HCT116 (cell line): ENCODE measurements around the gene PPP1R16B. TPM values are rescaled to one million over a fixed set of nuclear protein-coding genes. Genes with fewer than 3 reads are reported as not detected.

Source experiments
- ATAC-seq: fragments of 200-7000 bp; cut with Tn5 transposase; 2 replicates; pipeline ENCODE4 v1.9.1; 2020; ENCODE audit warnings: mild to moderate bottlenecking, moderate library complexity
- BruUV-seq: library from RNA; stranded (reverse); fragments of 400-500 nt; replicated peaks from 2 replicates; lab custom pipeline; 2021; lab: Mats Ljungman, UMichigan
- CTCF ChIA-PET: fragments of 300-600 bp; sonication (Branson Sonifier 250); formaldehyde crosslinking; loops from one replicate; lab custom pipeline; 2021; ENCODE audit warnings: antibody characterized with exemption; lab: Charles Lee
- POLR2A ChIA-PET: fragments of 300-600, 350-600 bp; sonication (Branson Sonifier 250); formaldehyde crosslinking; loops from one replicate; lab custom pipeline; 2021; ENCODE audit warnings: antibody characterized with exemption; lab: Charles Lee
- RAD21 ChIA-PET, 2 experiments: fragments of 300-600 bp; sonication (Branson Sonifier 250); formaldehyde crosslinking; loops; one replicate each; lab custom pipeline; 2023; ENCODE audit warnings: low total read pairs in 2 of 2; ENCODE audit not compliant: uncharacterized antibody in 2 of 2, unreplicated experiment in 2 of 2, low non-redundant PET in 1 of 2; lab: Charles Lee
- DNase-seq: peaks from one replicate; pipeline ENCODE4 v3.0.0-alpha.2; 2010; ENCODE audit warnings: low read depth, low spot score
- H2AFZ ChIP-seq: fragments of 200-600 bp; shearing (Covaris generic), sonication (generic); 2 replicates; pipeline ENCODE4 v1.6.1; 2017; ENCODE audit warnings: low read depth, mixed run types, mixed read lengths, antibody characterized with exemption, low read length; ENCODE audit not compliant: poor library complexity, severe bottlenecking
- H3K27ac ChIP-seq: 2 replicates; pipeline ENCODE4 v1.5.1; 2012; ENCODE audit warnings: low read depth, low read length
- H3K27me3 ChIP-seq: fragments of 200-600 bp; sonication (generic); 2 replicates; pipeline ENCODE4 v1.6.1; 2016; ENCODE audit warnings: mixed run types, low read length, mixed read lengths; ENCODE audit not compliant: insufficient read depth
- H3K36me3 ChIP-seq, 2 experiments: fragments of 200-500 bp in 1 of 2; fragments of 200-600 bp in 1 of 2; sonication (Bioruptor generic) in 1 of 2; sonication (generic) in 1 of 2; 2 replicates each; pipeline versions ENCODE4 v1.5.1 to v1.6.1; 2014 to 2016; ENCODE audit warnings: low read length in 2 of 2, inconsistent platforms in 1 of 2, mixed read lengths in 1 of 2, mixed run types in 1 of 2; ENCODE audit not compliant: insufficient read depth in 2 of 2, control insufficient read depth in 1 of 2
- H3K4me1 ChIP-seq, 2 experiments: fragments of 200-600 bp in 1 of 2; sonication (generic) in 1 of 2; 2 replicates each; pipeline versions ENCODE4 v1.5.1 to v1.6.1; 2012 to 2017; ENCODE audit warnings: low read length in 2 of 2, inconsistent platforms in 1 of 2, mild to moderate bottlenecking in 1 of 2, mixed read lengths in 1 of 2, mixed run types in 1 of 2, moderate library complexity in 1 of 2; ENCODE audit not compliant: insufficient read depth in 2 of 2, control insufficient read depth in 1 of 2
- H3K4me2 ChIP-seq: fragments of 200-600 bp; sonication (generic); 2 replicates; pipeline ENCODE4 v1.6.1; 2017; ENCODE audit warnings: mixed run types, low read length, mixed read lengths
- H3K4me3 ChIP-seq, 2 experiments: fragments of 200-600 bp in 1 of 2; sonication (generic) in 1 of 2; replicated peaks in 1 of 2; 2 replicates each; pipeline ENCODE4 v1.5.1; 2011 to 2016; ENCODE audit warnings: low read length in 2 of 2, control low read depth in 1 of 2, low read depth in 1 of 2, mild to moderate bottlenecking in 1 of 2, mixed read lengths in 1 of 2, mixed run types in 1 of 2
- H3K79me2 ChIP-seq: fragments of 200-600 bp; sonication (generic); 2 replicates; pipeline ENCODE4 v1.6.1; 2017; ENCODE audit warnings: mild to moderate bottlenecking, mixed run types, low read length, moderate library complexity, mixed read lengths; ENCODE audit not compliant: insufficient read depth
- H3K9ac ChIP-seq: fragments of 200-600 bp; sonication (generic); 2 replicates; pipeline ENCODE4 v1.6.1; 2016; ENCODE audit warnings: low read length, mixed read lengths
- H3K9me2 ChIP-seq: fragments of 200-600 bp; sonication (generic), shearing (Covaris generic); 2 replicates; pipeline ENCODE4 v1.6.1; 2017; ENCODE audit warnings: mixed run types, mild to moderate bottlenecking, moderate library complexity; ENCODE audit not compliant: insufficient read depth
- H3K9me3 ChIP-seq, 2 experiments: fragments of 200-500 bp in 1 of 2; fragments of 200-600 bp in 1 of 2; sonication (Bioruptor generic) in 1 of 2; sonication (generic) in 1 of 2; 2 replicates each; pipeline ENCODE4 v1.6.1; 2014 to 2017; ENCODE audit warnings: low read length in 2 of 2, mixed read lengths in 2 of 2, inconsistent platforms in 1 of 2, low read depth in 1 of 2, mild to moderate bottlenecking in 1 of 2, mixed run types in 1 of 2, moderate library complexity in 1 of 2; ENCODE audit not compliant: control insufficient read depth in 1 of 2, insufficient read depth in 1 of 2
- H4K20me1 ChIP-seq: fragments of 200-600 bp; sonication (generic), shearing (Covaris generic); 2 replicates; pipeline ENCODE4 v1.6.1; 2017; ENCODE audit warnings: mixed run types, mild to moderate bottlenecking, moderate library complexity; ENCODE audit not compliant: insufficient read depth
- CEBPB ChIP-seq: IDR thresholded peaks from 2 replicates; pipeline ENCODE4 v1.6.1; 2012; ENCODE audit warnings: low read depth
- CTCF ChIP-seq, 3 experiments: fragments of 200-600 bp in 1 of 3; sonication (generic) in 1 of 3; IDR thresholded peaks in 2 of 3; conservative IDR thresholded peaks in 1 of 3; 2 replicates each; pipeline ENCODE4 v1.5.1; 2012 to 2017; ENCODE audit warnings: low read depth in 2 of 3, low read length in 2 of 3, antibody characterized with exemption in 1 of 3, borderline replicate concordance in 1 of 3, control low read depth in 1 of 3, mild to moderate bottlenecking in 1 of 3, mixed read lengths in 1 of 3, mixed run types in 1 of 3, moderate library complexity in 1 of 3; ENCODE audit not compliant: insufficient read depth in 1 of 3
- JUND ChIP-seq: IDR thresholded peaks from 2 replicates; pipeline ENCODE4 v1.6.1; 2012
- SP1 ChIP-seq: IDR thresholded peaks from 2 replicates; pipeline ENCODE4 v1.6.1; 2012; ENCODE audit warnings: low read depth
- SRF ChIP-seq: IDR thresholded peaks from 2 replicates; pipeline ENCODE4 v1.6.1; 2012; ENCODE audit warnings: low read depth
- ZBTB33 ChIP-seq: IDR thresholded peaks from 2 replicates; pipeline ENCODE4 v1.6.1; 2011; ENCODE audit warnings: mild to moderate bottlenecking, low read length, moderate library complexity; ENCODE audit not compliant: insufficient replicate concordance; ENCODE audit errors: extremely low read depth
- intact Hi-C: fragments of 100-400 bp; cut with micrococcal nuclease; formaldehyde crosslinking; loops from 2 replicates; pipeline ENCODE4 v1.10.0; 2022
- total RNA-seq: library from RNA; stranded (reverse); gene quantifications from one replicate; pipeline ENCODE4 v1.2.1, GENCODE V29; 2021; ENCODE audit not compliant: unreplicated experiment
- TF ChIP-seq, protein P1 (sequence below): IDR thresholded peaks from 2 replicates; pipeline ENCODE4 v1.6.1; 2012; ENCODE audit warnings: low read depth

The PPP1R16B gene
- total RNA-seq, 1 experiment from 2014 or later, result 0.52 TPM

DNA sequence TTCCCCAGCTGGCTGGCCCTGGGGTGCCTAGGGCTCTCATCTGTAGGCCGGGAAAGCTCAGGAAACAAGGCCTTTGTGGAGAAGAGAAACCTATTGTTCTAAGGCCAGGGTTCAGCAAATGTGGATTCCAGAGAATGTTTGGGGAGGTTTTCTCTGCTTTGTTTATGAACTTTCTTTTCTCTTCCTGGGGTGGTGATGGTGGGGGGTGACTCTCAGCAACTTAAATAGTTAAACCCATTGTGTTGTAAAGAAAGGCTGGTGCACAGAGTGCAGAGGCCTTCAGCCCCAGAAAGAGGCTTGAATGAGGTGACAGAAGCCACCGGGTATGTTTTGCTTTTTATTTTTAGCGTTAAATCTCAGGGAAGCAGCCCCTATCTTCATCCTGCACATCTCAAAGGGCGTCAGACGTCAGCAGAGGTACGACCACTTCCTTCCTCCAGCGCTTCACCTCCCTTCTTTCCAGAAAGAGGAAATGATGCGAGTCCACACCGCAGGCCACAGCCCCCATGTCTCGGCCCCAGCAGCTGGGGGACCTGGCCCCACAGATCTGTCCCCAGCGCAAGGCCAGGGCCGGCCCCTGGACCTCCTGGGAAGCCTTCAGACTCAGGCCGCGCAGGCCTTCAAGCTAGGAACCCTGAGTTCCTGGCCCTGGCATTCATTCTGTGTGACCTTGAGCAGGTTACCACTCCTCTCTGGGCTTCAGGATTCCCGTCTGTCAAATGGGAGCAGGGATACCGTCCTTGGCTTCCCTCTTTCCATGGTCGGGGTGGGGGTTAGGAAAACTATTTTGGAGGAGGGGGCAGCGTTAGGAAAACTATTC lies 605 bp upstream of the PPP1R16B start:
- POLR2A ChIA-PET, result no interaction called here
- no peaks in the 10 kb centered on the region for H3K9me2 ChIP-seq
- no peak for ATAC-seq
- H3K27ac ChIP-seq, result no peak overlapping the region
- intact Hi-C loops, result no loop called here
- no peaks in the 10 kb centered on the region for H3K9me3 ChIP-seq
- H3K4me2 ChIP-seq, result no peak overlapping the region
- H3K27me3 ChIP-seq, result no peaks in the 10 kb centered on the region
- no peak for TF ChIP-seq SRF
- TF ChIP-seq CTCF (IDR thresholded peaks at IDR 0.05 in 2 of 3, conservative IDR thresholded peaks at IDR 0.05 in 1 of 3; ENCODE audit: borderline replicate concordance in 1 of 3, insufficient read depth in 1 of 3, low read depth in 2 of 3, low read length in 2 of 3), result no peak
- no peak for TF ChIP-seq SP1
- TF ChIP-seq ZBTB33, result no peak
- TF ChIP-seq, protein P1, sequence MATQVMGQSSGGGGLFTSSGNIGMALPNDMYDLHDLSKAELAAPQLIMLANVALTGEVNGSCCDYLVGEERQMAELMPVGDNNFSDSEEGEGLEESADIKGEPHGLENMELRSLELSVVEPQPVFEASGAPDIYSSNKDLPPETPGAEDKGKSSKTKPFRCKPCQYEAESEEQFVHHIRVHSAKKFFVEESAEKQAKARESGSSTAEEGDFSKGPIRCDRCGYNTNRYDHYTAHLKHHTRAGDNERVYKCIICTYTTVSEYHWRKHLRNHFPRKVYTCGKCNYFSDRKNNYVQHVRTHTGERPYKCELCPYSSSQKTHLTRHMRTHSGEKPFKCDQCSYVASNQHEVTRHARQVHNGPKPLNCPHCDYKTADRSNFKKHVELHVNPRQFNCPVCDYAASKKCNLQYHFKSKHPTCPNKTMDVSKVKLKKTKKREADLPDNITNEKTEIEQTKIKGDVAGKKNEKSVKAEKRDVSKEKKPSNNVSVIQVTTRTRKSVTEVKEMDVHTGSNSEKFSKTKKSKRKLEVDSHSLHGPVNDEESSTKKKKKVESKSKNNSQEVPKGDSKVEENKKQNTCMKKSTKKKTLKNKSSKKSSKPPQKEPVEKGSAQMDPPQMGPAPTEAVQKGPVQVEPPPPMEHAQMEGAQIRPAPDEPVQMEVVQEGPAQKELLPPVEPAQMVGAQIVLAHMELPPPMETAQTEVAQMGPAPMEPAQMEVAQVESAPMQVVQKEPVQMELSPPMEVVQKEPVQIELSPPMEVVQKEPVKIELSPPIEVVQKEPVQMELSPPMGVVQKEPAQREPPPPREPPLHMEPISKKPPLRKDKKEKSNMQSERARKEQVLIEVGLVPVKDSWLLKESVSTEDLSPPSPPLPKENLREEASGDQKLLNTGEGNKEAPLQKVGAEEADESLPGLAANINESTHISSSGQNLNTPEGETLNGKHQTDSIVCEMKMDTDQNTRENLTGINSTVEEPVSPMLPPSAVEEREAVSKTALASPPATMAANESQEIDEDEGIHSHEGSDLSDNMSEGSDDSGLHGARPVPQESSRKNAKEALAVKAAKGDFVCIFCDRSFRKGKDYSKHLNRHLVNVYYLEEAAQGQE, result no peak
- TF ChIP-seq CEBPB, result no peak
- TF ChIP-seq JUND, result no peak
- BruUV-seq, result no TSS peak
- H3K4me3 ChIP-seq, result no peak overlapping the region
- H3K9ac ChIP-seq, result no peak overlapping the region
- RAD21 ChIA-PET, result no interaction called here
- no peak for DNase-seq
- H4K20me1 ChIP-seq, result no peaks in the 10 kb centered on the region
- CTCF ChIA-PET, result no interaction called here
- no peak overlapping the region for H2AFZ ChIP-seq
- H3K4me1 ChIP-seq, result no peaks in the 10 kb centered on the region
- no peaks in the 10 kb centered on the region for H3K36me3 ChIP-seq
- no peaks in the 10 kb centered on the region for H3K79me2 ChIP-seq
